Uterus (tissue), 2 donors: ENCODE results near the gene MEIS2.

Experiments used
- POLR2A ChIP-seq, 2 donors: fragments of 450-650 bp; IDR thresholded peaks; one replicate each; pipeline ENCODE4 v1.6.1; 2016; ENCODE audit warnings: antibody characterized with exemption in 2 of 2, mild to moderate bottlenecking in 1 of 2, moderate library complexity in 1 of 2
- TF ChIP-seq, protein P1 (sequence below), 4 experiments: fragments of 200-600 bp in 2 of 4; fragments of 450-650 bp in 2 of 4; sonication (generic) in 2 of 4; IDR thresholded peaks; one replicate each; pipeline ENCODE4 v1.5.1; 2016 to 2019; ENCODE audit warnings: antibody characterized with exemption in 4 of 4, mild to moderate bottlenecking in 2 of 4, moderate library complexity in 1 of 4

DNA sequence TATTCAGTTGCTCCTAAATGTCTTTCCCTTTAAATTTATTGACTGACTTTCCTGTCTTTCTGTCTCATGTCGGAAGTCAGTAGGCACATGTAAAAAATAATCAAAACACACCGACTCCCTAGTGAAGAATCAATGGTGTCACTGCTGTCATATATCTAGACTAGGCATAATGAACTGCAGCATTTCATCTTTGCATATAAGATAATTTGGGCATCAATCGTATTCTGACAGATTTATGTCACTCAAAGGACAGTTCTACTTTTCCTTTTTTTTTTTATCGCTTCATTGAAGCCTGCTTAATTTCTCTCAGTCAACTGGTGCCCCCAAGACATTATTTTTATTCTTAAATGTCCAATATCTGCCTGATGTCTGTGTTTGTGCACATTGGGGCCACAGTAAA, 206.3 kb downstream of the MEIS2 start:
- TF ChIP-seq, protein P1, sequence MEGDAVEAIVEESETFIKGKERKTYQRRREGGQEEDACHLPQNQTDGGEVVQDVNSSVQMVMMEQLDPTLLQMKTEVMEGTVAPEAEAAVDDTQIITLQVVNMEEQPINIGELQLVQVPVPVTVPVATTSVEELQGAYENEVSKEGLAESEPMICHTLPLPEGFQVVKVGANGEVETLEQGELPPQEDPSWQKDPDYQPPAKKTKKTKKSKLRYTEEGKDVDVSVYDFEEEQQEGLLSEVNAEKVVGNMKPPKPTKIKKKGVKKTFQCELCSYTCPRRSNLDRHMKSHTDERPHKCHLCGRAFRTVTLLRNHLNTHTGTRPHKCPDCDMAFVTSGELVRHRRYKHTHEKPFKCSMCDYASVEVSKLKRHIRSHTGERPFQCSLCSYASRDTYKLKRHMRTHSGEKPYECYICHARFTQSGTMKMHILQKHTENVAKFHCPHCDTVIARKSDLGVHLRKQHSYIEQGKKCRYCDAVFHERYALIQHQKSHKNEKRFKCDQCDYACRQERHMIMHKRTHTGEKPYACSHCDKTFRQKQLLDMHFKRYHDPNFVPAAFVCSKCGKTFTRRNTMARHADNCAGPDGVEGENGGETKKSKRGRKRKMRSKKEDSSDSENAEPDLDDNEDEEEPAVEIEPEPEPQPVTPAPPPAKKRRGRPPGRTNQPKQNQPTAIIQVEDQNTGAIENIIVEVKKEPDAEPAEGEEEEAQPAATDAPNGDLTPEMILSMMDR (IDR thresholded peaks at IDR 0.05) = no peak
- no peak for TF ChIP-seq POLR2A (IDR thresholded peaks at IDR 0.05)
